Thoracic aorta (tissue), 2 donors: ENCODE data around the gene ARFGAP1. TPM values are rescaled to one million over a fixed set of nuclear protein-coding genes. Genes with fewer than 3 reads are reported as not detected.

Experiments used
- ATAC-seq: fragments of 150-250 bp; one replicate; pipeline ENCODE4 v1.8.0; 2017; ENCODE audit warnings: low read depth; ENCODE audit not compliant: insufficient number of reproducible peaks, low FRiP score
- DNase-seq: peaks from one replicate; pipeline ENCODE4 v3.0.0-alpha.2; 2020; ENCODE audit warnings: low spot score
- H3K27ac ChIP-seq, 2 donors: fragments of 200-600 bp; sonication (generic); 1 replicate in 1 of 2; 2 replicates in 1 of 2; pipeline ENCODE4 v1.5.1; 2016; ENCODE audit warnings: mild to moderate bottlenecking in 2 of 2, moderate library complexity in 2 of 2
- H3K27me3 ChIP-seq: fragments of 200-600 bp; sonication (generic); replicated peaks from 2 replicates; pipeline ENCODE4 v1.6.0; 2016; ENCODE audit warnings: mild to moderate bottlenecking; ENCODE audit not compliant: insufficient read depth
- H3K36me3 ChIP-seq: fragments of 200-600 bp; sonication (generic); one replicate; pipeline ENCODE4 v1.5.1; 2016
- H3K4me1 ChIP-seq, 2 donors: fragments of 200-600 bp; sonication (generic); 1 replicate in 1 of 2; 2 replicates in 1 of 2; pipeline versions ENCODE4 v1.5.1 to v1.6.0; 2016; ENCODE audit warnings: low read depth in 2 of 2, mild to moderate bottlenecking in 1 of 2; ENCODE audit not compliant: control insufficient read depth in 1 of 2
- H3K4me3 ChIP-seq: fragments of 200-600 bp; sonication (generic); 2 replicates; pipeline ENCODE4 v1.5.1; 2016; ENCODE audit warnings: mild to moderate bottlenecking
- H3K9me3 ChIP-seq: fragments of 200-600 bp; sonication (generic); 2 replicates; pipeline ENCODE4 v1.5.1; 2016
- total RNA-seq, 2 donors: library from RNA; depleted of rRNA; stranded (reverse); fragments of >200 nt; gene quantifications; one replicate each; pipeline versions ENCODE4 v1.1.0 to v1.2.3, GENCODE V29; 2016
- TF ChIP-seq, protein P1 (sequence below): fragments of 200-600 bp; sonication (generic); IDR thresholded peaks from one replicate; pipeline ENCODE4 v1.5.1; 2019; ENCODE audit warnings: antibody characterized with exemption

Gene ARFGAP1
- total RNA-seq, 2 donors from 2014 or later, result 110 to 119 TPM

DNA sequence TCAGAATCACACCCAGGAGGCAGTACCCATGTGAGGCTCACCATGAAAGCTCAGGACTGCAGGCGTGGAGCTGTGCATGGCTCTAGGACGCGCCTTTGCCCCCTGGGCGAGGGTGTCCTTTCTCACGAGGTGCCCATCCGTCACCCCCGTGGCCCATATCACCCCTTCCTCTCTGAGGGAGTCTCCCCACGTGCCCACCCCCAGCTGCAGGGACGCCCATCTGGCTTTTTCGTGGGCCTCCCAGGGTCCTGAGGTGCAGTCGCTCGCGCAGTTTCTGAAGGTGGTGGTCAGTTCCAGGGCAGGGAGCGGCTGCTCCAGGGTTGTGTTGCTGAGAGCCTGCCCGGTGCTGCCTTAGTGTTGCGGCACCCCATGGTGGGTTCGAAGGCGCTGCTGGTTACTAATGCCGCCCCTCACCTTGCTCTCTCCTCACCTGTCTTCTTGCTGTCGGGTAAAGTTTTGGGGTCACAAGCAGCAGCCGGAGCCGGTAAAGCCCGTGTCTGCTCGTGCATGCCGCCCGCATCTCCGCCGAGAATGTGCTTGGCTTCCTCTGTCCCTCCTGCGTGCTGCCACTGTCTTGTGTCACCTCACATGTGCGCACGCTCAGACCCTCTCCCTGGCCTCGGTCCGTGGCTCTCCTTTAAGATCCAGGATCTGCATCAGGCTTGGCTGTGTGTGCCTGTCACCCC, 10.9 kb downstream of the ARFGAP1 start:
- H3K4me1 ChIP-seq, result no peaks in the 10 kb centered on the region
- no peaks in the 10 kb centered on the region for H3K9me3 ChIP-seq
- no peaks in the 10 kb centered on the region for H3K27me3 ChIP-seq
- TF ChIP-seq, protein P1, sequence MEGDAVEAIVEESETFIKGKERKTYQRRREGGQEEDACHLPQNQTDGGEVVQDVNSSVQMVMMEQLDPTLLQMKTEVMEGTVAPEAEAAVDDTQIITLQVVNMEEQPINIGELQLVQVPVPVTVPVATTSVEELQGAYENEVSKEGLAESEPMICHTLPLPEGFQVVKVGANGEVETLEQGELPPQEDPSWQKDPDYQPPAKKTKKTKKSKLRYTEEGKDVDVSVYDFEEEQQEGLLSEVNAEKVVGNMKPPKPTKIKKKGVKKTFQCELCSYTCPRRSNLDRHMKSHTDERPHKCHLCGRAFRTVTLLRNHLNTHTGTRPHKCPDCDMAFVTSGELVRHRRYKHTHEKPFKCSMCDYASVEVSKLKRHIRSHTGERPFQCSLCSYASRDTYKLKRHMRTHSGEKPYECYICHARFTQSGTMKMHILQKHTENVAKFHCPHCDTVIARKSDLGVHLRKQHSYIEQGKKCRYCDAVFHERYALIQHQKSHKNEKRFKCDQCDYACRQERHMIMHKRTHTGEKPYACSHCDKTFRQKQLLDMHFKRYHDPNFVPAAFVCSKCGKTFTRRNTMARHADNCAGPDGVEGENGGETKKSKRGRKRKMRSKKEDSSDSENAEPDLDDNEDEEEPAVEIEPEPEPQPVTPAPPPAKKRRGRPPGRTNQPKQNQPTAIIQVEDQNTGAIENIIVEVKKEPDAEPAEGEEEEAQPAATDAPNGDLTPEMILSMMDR, result no peak
- ATAC-seq (no peak), DNase-seq (no peak)
- H3K27ac ChIP-seq, result no peak overlapping the region
- H3K4me3 ChIP-seq, result no peak overlapping the region
- peaks cover 70% of the 10 kb centered on the region for H3K36me3 ChIP-seq

DNA sequence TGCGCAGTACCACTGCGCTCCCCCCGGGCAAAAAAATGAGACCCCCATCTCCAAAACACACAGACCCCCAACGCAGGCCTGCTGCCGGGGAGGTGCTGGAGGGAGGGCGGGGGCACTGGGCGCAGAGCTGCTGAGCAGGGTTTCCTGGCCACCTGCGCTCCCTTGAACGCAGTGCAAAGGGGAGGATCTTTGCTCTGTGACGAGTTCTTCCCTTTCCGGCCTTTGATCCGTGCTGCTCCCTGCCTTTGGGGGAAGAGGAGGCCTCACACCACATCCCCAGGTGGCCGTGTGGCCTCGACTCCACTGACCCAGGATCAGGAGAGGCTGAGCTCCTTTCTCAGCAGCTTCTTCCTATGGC, 11.4 kb downstream of the ARFGAP1 start:
- TF ChIP-seq, protein P1, result no peak
- no peak overlapping the region for H3K4me3 ChIP-seq
- H3K27ac ChIP-seq, result no peak overlapping the region
- H3K27me3 ChIP-seq, result no peaks in the 10 kb centered on the region
- ATAC-seq (no peak), DNase-seq (no peak)
- no peaks in the 10 kb centered on the region for H3K9me3 ChIP-seq
- H3K36me3 ChIP-seq, result peaks cover 70% of the 10 kb centered on the region
- no peaks in the 10 kb centered on the region for H3K4me1 ChIP-seq

- Histone ChIP-seq H3K4me3 (no peak overlapping the region), H3K9me3 (no peaks in the 10 kb centered on the region), H3K4me1 (no peaks in the 10 kb centered on the region), H3K27me3 (no peaks in the 10 kb centered on the region), H3K36me3 (peaks cover 66% of the 10 kb centered on the region), H3K27ac (no peak overlapping the region)
- TF ChIP-seq, protein P1, result no peak
- DNase-seq (no peak), ATAC-seq (no peak)
Measured at GRCh38 chr20:63284544-63284949, 11.9 kb downstream of the ARFGAP1 start.

DNA sequence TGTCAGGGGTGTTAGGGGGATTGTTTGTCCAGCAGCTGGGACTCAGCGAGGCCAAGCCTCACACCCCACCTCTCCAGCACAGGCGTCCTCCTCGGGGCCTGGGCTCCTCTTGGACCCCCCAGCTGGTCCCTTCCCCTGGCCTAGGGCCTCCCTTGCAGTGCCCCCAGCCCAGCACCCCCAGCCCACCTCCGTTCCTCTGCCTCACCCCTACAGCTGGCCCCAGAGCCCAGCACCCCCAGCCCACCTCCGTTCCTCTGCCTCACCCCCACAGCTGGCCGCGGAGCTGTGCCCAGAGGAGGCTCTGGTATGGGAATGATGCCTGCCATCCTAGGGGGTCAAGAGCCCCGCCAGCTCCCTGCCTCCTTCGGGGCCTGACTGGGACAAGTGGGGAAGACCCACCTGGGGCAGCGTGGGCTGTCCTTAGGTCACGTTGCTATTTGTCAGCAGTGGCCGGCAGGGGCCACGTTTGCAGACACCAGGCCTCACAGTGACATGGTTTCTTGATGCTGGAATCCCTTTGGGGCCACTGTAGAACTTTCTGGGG, 12.4 kb downstream of the ARFGAP1 start:
- H3K27me3 ChIP-seq, result no peaks in the 10 kb centered on the region
- peaks cover 61% of the 10 kb centered on the region for H3K36me3 ChIP-seq
- H3K4me1 ChIP-seq, result no peaks in the 10 kb centered on the region
- H3K27ac ChIP-seq, result no peak overlapping the region
- H3K9me3 ChIP-seq, result no peaks in the 10 kb centered on the region
- no peak overlapping the region for H3K4me3 ChIP-seq
- DNase-seq (no peak), ATAC-seq (no peak)
- TF ChIP-seq, protein P1, result no peak

DNA sequence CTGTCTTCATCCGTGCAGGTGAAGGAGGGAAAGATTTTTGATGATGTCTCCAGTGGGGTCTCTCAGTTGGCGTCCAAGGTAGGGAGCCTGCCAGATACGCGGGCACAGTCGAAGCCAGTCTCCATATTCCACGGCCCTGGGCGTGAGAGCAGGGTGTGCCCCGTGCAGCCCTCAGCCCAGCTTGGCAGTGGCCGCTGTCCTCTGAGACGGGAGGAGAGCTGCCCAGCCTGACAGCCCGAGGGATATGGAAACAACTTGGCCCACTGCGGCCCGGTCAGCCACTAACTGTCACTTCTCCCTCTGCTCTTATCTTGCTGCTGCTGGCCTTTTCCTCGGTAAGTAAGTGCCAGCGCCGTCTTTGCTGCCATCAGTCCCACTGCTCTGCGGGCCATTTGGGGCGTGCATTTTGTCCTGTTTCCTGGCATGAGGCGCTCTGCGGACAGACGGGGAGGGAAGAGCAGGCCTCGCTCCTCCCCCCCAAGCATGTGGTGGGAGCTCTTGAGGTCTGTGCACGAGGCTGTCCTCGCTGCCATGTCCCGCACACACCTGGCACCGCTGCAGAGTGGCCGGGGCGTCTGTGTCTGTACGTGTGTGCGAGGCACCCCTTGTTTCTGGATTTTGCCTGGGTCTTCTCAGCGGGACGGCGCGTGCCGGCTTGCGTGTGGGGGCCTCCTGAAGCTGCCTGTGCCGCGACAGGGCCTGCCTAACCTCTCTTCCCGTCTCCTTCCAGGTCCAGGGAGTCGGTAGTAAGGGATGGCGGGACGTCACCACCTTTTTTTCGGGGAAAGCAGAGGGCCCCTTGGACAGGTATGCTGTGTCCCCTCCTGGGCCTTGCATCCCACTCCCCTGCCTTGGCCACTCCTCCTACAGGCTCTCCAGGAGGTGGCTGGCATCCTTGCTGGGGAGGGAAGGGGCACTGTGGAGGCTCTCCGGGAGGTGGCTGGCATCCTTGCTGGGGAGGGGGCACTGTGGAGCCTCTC, 13.3 kb downstream of the ARFGAP1 start:
- no peak overlapping the region for H3K27ac ChIP-seq
- peaks cover 52% of the 10 kb centered on the region for H3K36me3 ChIP-seq
- no peaks in the 10 kb centered on the region for H3K9me3 ChIP-seq
- H3K27me3 ChIP-seq, result no peaks in the 10 kb centered on the region
- TF ChIP-seq, protein P1, result no peak
- DNase-seq (no peak), ATAC-seq (no peak)
- H3K4me1 ChIP-seq, result no peaks in the 10 kb centered on the region
- H3K4me3 ChIP-seq, result no peak overlapping the region
